Measurements from ENCODE around the gene GPC3. TPM values are rescaled to one million over a fixed set of nuclear protein-coding genes. Genes with fewer than 3 reads are reported as not detected.

The GPC3 gene
- total RNA-seq, 1 donor from 2014 or later = 1,039 TPM

GRCh38 chrX:133938530-133938929 is 46.9 kb downstream of the GPC3 start:
- Histone ChIP-seq H3K36me3 (no peaks in the 10 kb centered on the region), H3K9me3 (ENCODE audit: low read depth) (no peaks in the 10 kb centered on the region), H3K9ac (no peak overlapping the region), H3K79me2 (ENCODE audit: low read depth) (peaks cover 77% of the 10 kb centered on the region), H3K27me3 (no peaks in the 10 kb centered on the region), H3K27ac (no peak overlapping the region), H3K4me3 (no peak overlapping the region), H2AFZ (replicated peaks) (no peak overlapping the region), H3K4me1 (peaks cover 19% of the 10 kb centered on the region), H3K4me2 (no peak overlapping the region), H3F3A (ENCODE audit: low read depth) (no peaks in the 10 kb centered on the region), H4K20me1 (ENCODE audit: low read depth) (peaks cover 37% of the 10 kb centered on the region)
- Mint-ChIP-seq H3K4me1 (peaks cover 20% of the 10 kb centered on the region), H3K4me3 (no peak overlapping the region), H3K9me3 (no peaks in the 10 kb centered on the region), H3K27me3 (ENCODE audit: insufficient read depth, low read depth) (no peaks in the 10 kb centered on the region), H3K36me3 (no peaks in the 10 kb centered on the region), H3K27ac (no peak overlapping the region)
- DNase-seq (ENCODE audit: low spot score) = no peak
- no peak for TF ChIP-seq EZH2phosphoT487 (IDR thresholded peaks at IDR 0.05)
- no peak for TF ChIP-seq EZH2 (IDR thresholded peaks at IDR 0.05)
- no peak for TF ChIP-seq CTCF (IDR thresholded peaks at IDR 0.05)

GRCh38 chrX:133937022-133937421 is 48.4 kb downstream of the GPC3 start:
- Histone ChIP-seq H3K27ac (no peak overlapping the region), H3F3A (ENCODE audit: low read depth) (no peaks in the 10 kb centered on the region), H3K27me3 (no peaks in the 10 kb centered on the region), H3K4me2 (no peak overlapping the region), H3K9ac (no peak overlapping the region), H3K4me3 (no peak overlapping the region), H3K4me1 (peaks cover 19% of the 10 kb centered on the region), H3K9me3 (ENCODE audit: low read depth) (no peaks in the 10 kb centered on the region), H3K36me3 (no peaks in the 10 kb centered on the region), H2AFZ (replicated peaks) (no peak overlapping the region), H4K20me1 (ENCODE audit: low read depth) (peaks cover 28% of the 10 kb centered on the region), H3K79me2 (ENCODE audit: low read depth) (peaks cover 72% of the 10 kb centered on the region)
- Mint-ChIP-seq H3K27me3 (ENCODE audit: insufficient read depth, low read depth) (no peaks in the 10 kb centered on the region), H3K27ac (no peak overlapping the region), H3K36me3 (no peaks in the 10 kb centered on the region), H3K4me1 (peaks cover 20% of the 10 kb centered on the region), H3K4me3 (no peak overlapping the region), H3K9me3 (no peaks in the 10 kb centered on the region)
- no peak for TF ChIP-seq EZH2 (IDR thresholded peaks at IDR 0.05)
- no peak for DNase-seq (ENCODE audit: low spot score)

GRCh38 chrX:133935076-133935475 is 50.3 kb downstream of the GPC3 start:
- H3K4me3 ChIP-seq = peak overlapping the region; percentile 33
- no peak overlapping the region for H3K9ac ChIP-seq
- peak overlapping the region; percentile 67 for H3K4me3 Mint-ChIP-seq
- peaks cover 19% of the 10 kb centered on the region for H3K4me1 ChIP-seq
- no peaks in the 10 kb centered on the region for H3K9me3 ChIP-seq (ENCODE audit: low read depth)
- TF ChIP-seq EZH2 (IDR thresholded peaks at IDR 0.05) (no peak), CTCF (IDR thresholded peaks at IDR 0.05) (no peak), EZH2phosphoT487 (IDR thresholded peaks at IDR 0.05) (no peak)
- H3K27me3 Mint-ChIP-seq (ENCODE audit: insufficient read depth, low read depth) = no peaks in the 10 kb centered on the region
- no peaks in the 10 kb centered on the region for H3K36me3 Mint-ChIP-seq
- peaks cover 20% of the 10 kb centered on the region for H3K4me1 Mint-ChIP-seq
- no peak overlapping the region for H2AFZ ChIP-seq (replicated peaks)
- no peaks in the 10 kb centered on the region for H3K27me3 ChIP-seq
- H3K27ac ChIP-seq = peak overlapping the region; percentile 77
- H3K79me2 ChIP-seq (ENCODE audit: low read depth) = peaks cover 78% of the 10 kb centered on the region
- H3K27ac Mint-ChIP-seq = peak overlapping the region; percentile 96
- peaks cover 2% of the 10 kb centered on the region for H3K9me3 Mint-ChIP-seq
- peak; percentile 46 for DNase-seq (ENCODE audit: low spot score)
- H4K20me1 ChIP-seq (ENCODE audit: low read depth) = peaks cover 28% of the 10 kb centered on the region
- peak overlapping the region; percentile 68 for H3K4me2 ChIP-seq
- peaks cover 3% of the 10 kb centered on the region for H3F3A ChIP-seq (ENCODE audit: low read depth)
- no peaks in the 10 kb centered on the region for H3K36me3 ChIP-seq

- no peak overlapping the region for H3K4me2 ChIP-seq
- TF ChIP-seq EZH2 (IDR thresholded peaks at IDR 0.05) (no peak), CTCF (IDR thresholded peaks at IDR 0.05) (no peak), EZH2phosphoT487 (IDR thresholded peaks at IDR 0.05) (no peak)
- no peak overlapping the region for H3K9ac ChIP-seq
- DNase-seq (ENCODE audit: low spot score) = no peak
- Mint-ChIP-seq H3K9me3 (peaks cover 4% of the 10 kb centered on the region), H3K4me1 (peaks cover 16% of the 10 kb centered on the region), H3K27ac (no peak overlapping the region), H3K36me3 (peaks cover 6% of the 10 kb centered on the region), H3K4me3 (no peak overlapping the region), H3K27me3 (ENCODE audit: insufficient read depth, low read depth) (no peaks in the 10 kb centered on the region)
- H2AFZ ChIP-seq (replicated peaks) = no peak overlapping the region
- H3K9me3 ChIP-seq (ENCODE audit: low read depth) = no peaks in the 10 kb centered on the region
- no peak overlapping the region for H3K4me3 ChIP-seq
- H4K20me1 ChIP-seq (ENCODE audit: low read depth) = peaks cover 23% of the 10 kb centered on the region
- H3K4me1 ChIP-seq = peaks cover 19% of the 10 kb centered on the region
- H3K79me2 ChIP-seq (ENCODE audit: low read depth) = peaks cover 77% of the 10 kb centered on the region
- H3K27me3 ChIP-seq = no peaks in the 10 kb centered on the region
- H3K36me3 ChIP-seq = peaks cover 10% of the 10 kb centered on the region
- H3F3A ChIP-seq (ENCODE audit: low read depth) = peaks cover 3% of the 10 kb centered on the region
- H3K27ac ChIP-seq = no peak overlapping the region
Observed at GRCh38 chrX:133933316-133933715, 52.1 kb downstream of the GPC3 start.
